GM19455 (cell line): ENCODE results near the gene C19orf67.
A peak's percentile ranks its signal among the peaks of the same experiment; 100 is the strongest.

Experiments
- ATAC-seq: cut with Tn5 transposase; IDR thresholded peaks from one replicate; pipeline ENCODE4 v1.9.1; 2021; ENCODE audit not compliant: unreplicated experiment

C19orf67 gene

GRCh38 chr19:14031719-14032480, 53.7 kb downstream of the C19orf67 start, which contains the start of gene IL27RA:
TSS of gene IL27RA (plus strand) at chr19:14031762. CDS start at chr19:14031873, 111 bp downstream.
- peak; percentile 60 for ATAC-seq
